Measurements from ENCODE around the gene TRABD2A. TPM values are rescaled to one million over a fixed set of nuclear protein-coding genes. Genes with fewer than 3 reads are reported as not detected.

Gene TRABD2A
- total RNA-seq, 1 donor from 2014 or later, result not detected

DNA sequence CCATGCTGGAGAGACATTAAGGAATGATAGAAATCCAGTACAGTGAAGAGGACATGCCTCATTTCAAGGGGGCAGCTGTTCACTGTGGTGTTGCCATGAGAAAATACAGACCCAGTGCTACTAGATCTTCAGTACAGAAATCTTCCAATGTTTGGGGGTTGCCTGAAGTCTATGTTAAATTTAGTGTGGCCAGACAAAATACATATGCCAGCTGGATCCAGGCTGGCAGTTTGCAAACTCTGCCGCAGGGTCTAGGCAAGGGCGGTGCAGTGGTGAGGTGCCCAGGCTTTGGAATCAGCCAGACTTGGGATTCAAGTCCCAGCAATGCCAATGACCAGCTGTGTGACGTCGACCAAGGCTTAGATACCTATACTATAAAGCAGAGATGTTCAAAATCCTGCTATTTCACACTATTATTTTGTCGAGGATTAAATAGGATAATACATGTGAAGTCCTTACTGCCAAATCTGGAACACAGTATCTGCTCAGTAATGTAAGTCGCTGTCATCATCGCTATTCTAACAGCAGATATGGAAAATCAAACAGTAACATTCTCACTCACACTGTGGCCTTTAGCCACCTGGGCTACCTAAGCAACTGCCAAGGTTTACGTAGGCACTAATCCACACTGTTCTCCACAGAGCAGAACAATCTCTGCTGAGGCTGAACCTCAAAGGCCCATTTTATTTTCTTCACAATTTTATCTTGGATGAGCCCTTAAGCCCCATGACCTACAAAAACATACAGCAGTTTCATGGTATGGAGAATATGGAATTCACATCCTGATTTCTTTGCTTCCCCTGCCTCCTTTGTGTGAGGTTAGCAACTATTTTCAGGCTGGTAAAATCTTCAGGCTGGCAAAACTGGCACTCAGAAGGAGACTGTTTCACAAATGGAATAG lies 18.7 kb upstream of the TRABD2A start:
- Mint-ChIP-seq H3K27me3 (ENCODE audit: unreplicated experiment) (peaks cover 1% of the 10 kb centered on the region), H3K9me3 (ENCODE audit: unreplicated experiment) (peaks cover 8% of the 10 kb centered on the region), H3K4me1 (ENCODE audit: low read depth, unreplicated experiment) (peaks cover 9% of the 10 kb centered on the region), H3K4me3 (ENCODE audit: unreplicated experiment) (no peak overlapping the region), H3K36me3 (ENCODE audit: unreplicated experiment) (no peaks in the 10 kb centered on the region), H3K27ac (ENCODE audit: unreplicated experiment) (no peak overlapping the region)
- TF ChIP-seq, protein P1, sequence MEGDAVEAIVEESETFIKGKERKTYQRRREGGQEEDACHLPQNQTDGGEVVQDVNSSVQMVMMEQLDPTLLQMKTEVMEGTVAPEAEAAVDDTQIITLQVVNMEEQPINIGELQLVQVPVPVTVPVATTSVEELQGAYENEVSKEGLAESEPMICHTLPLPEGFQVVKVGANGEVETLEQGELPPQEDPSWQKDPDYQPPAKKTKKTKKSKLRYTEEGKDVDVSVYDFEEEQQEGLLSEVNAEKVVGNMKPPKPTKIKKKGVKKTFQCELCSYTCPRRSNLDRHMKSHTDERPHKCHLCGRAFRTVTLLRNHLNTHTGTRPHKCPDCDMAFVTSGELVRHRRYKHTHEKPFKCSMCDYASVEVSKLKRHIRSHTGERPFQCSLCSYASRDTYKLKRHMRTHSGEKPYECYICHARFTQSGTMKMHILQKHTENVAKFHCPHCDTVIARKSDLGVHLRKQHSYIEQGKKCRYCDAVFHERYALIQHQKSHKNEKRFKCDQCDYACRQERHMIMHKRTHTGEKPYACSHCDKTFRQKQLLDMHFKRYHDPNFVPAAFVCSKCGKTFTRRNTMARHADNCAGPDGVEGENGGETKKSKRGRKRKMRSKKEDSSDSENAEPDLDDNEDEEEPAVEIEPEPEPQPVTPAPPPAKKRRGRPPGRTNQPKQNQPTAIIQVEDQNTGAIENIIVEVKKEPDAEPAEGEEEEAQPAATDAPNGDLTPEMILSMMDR (IDR thresholded peaks at IDR 0.05; ENCODE audit: partially characterized antibody, unreplicated experiment), result no peak
- no peak for DNase-seq

DNA sequence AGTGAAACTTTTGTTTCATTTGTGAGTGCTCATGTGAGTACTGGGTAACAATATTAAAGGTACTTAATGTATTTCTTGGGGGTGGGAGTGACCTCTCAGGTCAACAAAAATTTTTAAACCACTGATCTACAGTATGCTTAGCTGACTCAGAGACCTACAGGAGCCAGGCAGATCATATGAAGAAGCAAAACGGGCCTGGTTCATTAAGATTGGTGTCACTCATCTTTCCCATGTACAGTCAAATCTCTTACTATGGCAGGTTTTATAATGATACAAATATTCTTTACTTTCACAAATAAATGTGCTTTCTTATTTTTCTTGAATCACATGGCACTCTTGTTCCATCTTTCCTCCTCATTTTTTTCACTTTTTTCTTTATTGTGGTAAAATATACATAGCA lies 16.9 kb upstream of the TRABD2A start:
- no peak for DNase-seq
- no peak overlapping the region for H3K27ac Mint-ChIP-seq (ENCODE audit: unreplicated experiment)
- H3K9me3 Mint-ChIP-seq (ENCODE audit: unreplicated experiment), result peaks cover 2% of the 10 kb centered on the region
- no peak overlapping the region for H3K4me3 Mint-ChIP-seq (ENCODE audit: unreplicated experiment)
- H3K27me3 Mint-ChIP-seq (ENCODE audit: unreplicated experiment), result peaks cover 2% of the 10 kb centered on the region
- no peaks in the 10 kb centered on the region for H3K36me3 Mint-ChIP-seq (ENCODE audit: unreplicated experiment)
- TF ChIP-seq, protein P1 (IDR thresholded peaks at IDR 0.05; ENCODE audit: partially characterized antibody, unreplicated experiment), result no peak
- peaks cover 13% of the 10 kb centered on the region for H3K4me1 Mint-ChIP-seq (ENCODE audit: low read depth, unreplicated experiment)

DNA sequence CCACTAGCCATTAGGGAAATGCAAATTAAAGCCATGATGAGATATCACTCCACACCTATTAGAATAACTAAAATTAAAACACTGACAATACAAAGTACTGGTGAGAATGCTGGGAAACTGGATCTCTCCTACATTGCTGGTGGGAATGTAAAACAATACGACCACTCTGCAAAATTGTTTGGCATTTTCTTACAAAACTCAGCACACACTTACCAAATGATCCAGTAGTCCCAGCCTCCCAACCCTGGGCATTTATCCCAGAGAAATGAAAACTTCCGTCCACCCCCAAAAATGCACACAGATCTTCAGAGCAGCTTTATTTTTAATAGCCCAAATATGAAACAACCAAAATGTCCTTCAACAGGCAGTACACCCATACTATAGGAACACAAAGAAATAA lies 15.7 kb upstream of the TRABD2A start:
- H3K27ac Mint-ChIP-seq (ENCODE audit: unreplicated experiment), result no peak overlapping the region
- H3K36me3 Mint-ChIP-seq (ENCODE audit: unreplicated experiment), result no peaks in the 10 kb centered on the region
- H3K27me3 Mint-ChIP-seq (ENCODE audit: unreplicated experiment), result peaks cover 2% of the 10 kb centered on the region
- peaks cover 2% of the 10 kb centered on the region for H3K9me3 Mint-ChIP-seq (ENCODE audit: unreplicated experiment)
- no peak overlapping the region for H3K4me3 Mint-ChIP-seq (ENCODE audit: unreplicated experiment)
- TF ChIP-seq, protein P1 (IDR thresholded peaks at IDR 0.05; ENCODE audit: partially characterized antibody, unreplicated experiment), result no peak
- H3K4me1 Mint-ChIP-seq (ENCODE audit: low read depth, unreplicated experiment), result peaks cover 13% of the 10 kb centered on the region
- no peak for DNase-seq

DNA sequence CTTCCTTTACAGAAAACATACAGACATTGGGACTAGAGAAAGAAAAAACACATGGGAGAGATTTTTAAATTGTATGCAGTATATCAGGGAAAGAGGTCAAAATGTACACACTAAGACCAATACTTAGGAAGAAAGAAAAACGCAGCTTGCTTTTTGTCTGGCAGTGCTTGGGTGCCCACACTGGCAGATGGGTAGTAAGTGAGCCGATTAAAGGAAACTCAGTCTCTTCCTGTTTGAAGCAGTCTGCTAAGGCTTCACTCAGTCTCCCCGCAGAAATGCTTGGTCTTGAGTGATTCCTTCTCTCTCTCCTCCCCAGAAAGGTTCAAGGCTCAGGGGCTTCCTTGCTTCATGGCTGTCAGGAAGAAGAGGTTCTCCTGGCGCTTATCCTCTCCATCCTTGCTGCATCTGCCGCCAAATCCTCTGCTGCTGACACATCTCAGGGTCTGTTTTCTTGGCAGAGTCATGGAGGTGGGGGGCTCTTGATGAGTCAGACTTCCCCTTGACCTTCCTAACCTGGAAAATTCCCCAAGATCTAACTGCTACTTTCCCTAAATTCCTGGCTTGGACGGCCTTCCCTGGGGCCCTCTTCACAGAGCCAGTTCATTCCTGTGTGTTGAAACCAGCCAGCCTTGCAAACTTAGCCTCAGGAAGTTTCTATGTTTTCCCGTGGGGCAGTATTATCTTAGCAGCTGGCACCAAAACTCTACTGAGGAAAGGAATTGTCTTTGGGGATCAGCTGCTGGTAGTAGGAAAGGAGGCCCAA lies 14.1 kb upstream of the TRABD2A start:
- TF ChIP-seq, protein P1 (IDR thresholded peaks at IDR 0.05; ENCODE audit: partially characterized antibody, unreplicated experiment), result no peak
- H3K4me3 Mint-ChIP-seq (ENCODE audit: unreplicated experiment), result no peak overlapping the region
- no peak for DNase-seq
- H3K9me3 Mint-ChIP-seq (ENCODE audit: unreplicated experiment), result peaks cover 2% of the 10 kb centered on the region
- peaks cover 2% of the 10 kb centered on the region for H3K27me3 Mint-ChIP-seq (ENCODE audit: unreplicated experiment)
- peaks cover 13% of the 10 kb centered on the region for H3K4me1 Mint-ChIP-seq (ENCODE audit: low read depth, unreplicated experiment)
- H3K27ac Mint-ChIP-seq (ENCODE audit: unreplicated experiment), result no peak overlapping the region
- H3K36me3 Mint-ChIP-seq (ENCODE audit: unreplicated experiment), result no peaks in the 10 kb centered on the region
